NCI-H2081 treated with DMSO at 0.1 percent for 48 hours (cell line): ENCODE data around the gene FGF2.

Source experiments
- DNase-seq: peaks from one replicate; lab custom pipeline; 2025; lab: John Stamatoyannopoulos, UW

The FGF2 gene

GRCh38 chr4:122895336-122895995 lies 68.8 kb downstream of the FGF2 start:
- no peak for DNase-seq

- DNase-seq: no peak
These were observed 69.6 kb downstream of the FGF2 start for GRCh38 chr4:122896270-122896669.

GRCh38 chr4:122898370-122899150 lies 71.9 kb downstream of the FGF2 start:
- DNase-seq: no peak

- DNase-seq: no peak
These were observed 73.1 kb downstream of the FGF2 start for GRCh38 chr4:122899682-122900081.

GRCh38 chr4:122900314-122900713 lies 73.7 kb downstream of the FGF2 start:
- DNase-seq: no peak

- DNase-seq: no peak
These were observed 74.8 kb downstream of the FGF2 start for GRCh38 chr4:122901247-122902010.

- no peak for DNase-seq
These were observed 77.2 kb downstream of the FGF2 start for GRCh38 chr4:122903766-122904288.

GRCh38 chr4:122906859-122907305 lies 80.3 kb downstream of the FGF2 start:
- no peak for DNase-seq

GRCh38 chr4:122908223-122908622 lies 81.6 kb downstream of the FGF2 start:
- DNase-seq: no peak

- no peak for DNase-seq
These were observed 83.1 kb downstream of the FGF2 start for GRCh38 chr4:122909683-122910082.

- DNase-seq: no peak
These were observed 85.0 kb downstream of the FGF2 start for GRCh38 chr4:122911588-122911987.

GRCh38 chr4:122912810-122913575 lies 86.4 kb downstream of the FGF2 start:
- no peak for DNase-seq

- DNase-seq: no peak
These were observed 87.8 kb downstream of the FGF2 start for GRCh38 chr4:122914292-122914904.

- no peak for DNase-seq
These were observed 88.3 kb downstream of the FGF2 start for GRCh38 chr4:122914938-122915337.

- no peak for DNase-seq
These were observed 91.1 kb downstream of the FGF2 start for GRCh38 chr4:122917731-122918130.

GRCh38 chr4:122920473-122920872 lies 93.8 kb downstream of the FGF2 start:
- DNase-seq: no peak

- DNase-seq: no peak
These were observed 94.7 kb downstream of the FGF2 start for GRCh38 chr4:122921300-122921699.

- no peak for DNase-seq
These were observed 95.6 kb downstream of the FGF2 start, which contains the start of gene NUDT6 for GRCh38 chr4:122921971-122922876. Gene NUDT6, minus strand, starts transcription at chr4:122922597. Its CDS starts 25 bp downstream, at chr4:122922572.

- DNase-seq: peak; percentile 34
These were observed 96.4 kb downstream of the FGF2 start for GRCh38 chr4:122922877-122923511.

GRCh38 chr4:122928930-122929329 lies 102.3 kb downstream of the FGF2 start:
- DNase-seq: no peak
